GM19099 (cell line): ENCODE measurements around the gene CRACR2A.

Source experiments
- POLR2A ChIP-seq: IDR thresholded peaks from 3 replicates; pipeline ENCODE4 v1.6.1; 2011; ENCODE audit warnings: low read depth; ENCODE audit not compliant: insufficient read length; ENCODE audit errors: extremely low read depth

The CRACR2A gene

GRCh38 chr12:3631759-3632158 lies 121.2 kb downstream of the CRACR2A start:
- TF ChIP-seq POLR2A = no peak

- TF ChIP-seq POLR2A = no peak
These were observed 121.7 kb downstream of the CRACR2A start for GRCh38 chr12:3631272-3631637.

GRCh38 chr12:3630621-3631271 lies 122.2 kb downstream of the CRACR2A start:
- no peak for TF ChIP-seq POLR2A

DNA sequence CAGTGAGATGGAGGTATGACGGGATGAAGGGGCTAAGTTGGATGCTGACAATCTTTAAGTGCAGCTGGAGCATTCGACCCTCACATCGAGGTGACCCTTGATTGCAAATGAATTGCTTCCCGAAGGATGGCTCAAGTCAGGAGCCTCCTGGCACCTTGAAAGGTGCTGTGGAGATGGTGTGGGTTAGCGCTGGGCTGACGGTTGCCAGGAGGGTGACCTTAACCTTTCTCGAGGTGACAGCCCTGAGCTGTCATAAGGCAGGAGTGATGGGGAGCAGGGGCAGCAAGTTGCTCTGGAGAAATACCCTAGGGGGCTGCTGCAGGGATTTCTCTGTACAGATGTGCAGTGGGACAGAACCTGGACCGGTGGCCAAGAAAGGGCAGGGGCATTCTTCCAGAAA lies 122.8 kb downstream of the CRACR2A start:
- no peak for TF ChIP-seq POLR2A

- TF ChIP-seq POLR2A = no peak
These were observed 123.7 kb downstream of the CRACR2A start for GRCh38 chr12:3629057-3629830.

DNA sequence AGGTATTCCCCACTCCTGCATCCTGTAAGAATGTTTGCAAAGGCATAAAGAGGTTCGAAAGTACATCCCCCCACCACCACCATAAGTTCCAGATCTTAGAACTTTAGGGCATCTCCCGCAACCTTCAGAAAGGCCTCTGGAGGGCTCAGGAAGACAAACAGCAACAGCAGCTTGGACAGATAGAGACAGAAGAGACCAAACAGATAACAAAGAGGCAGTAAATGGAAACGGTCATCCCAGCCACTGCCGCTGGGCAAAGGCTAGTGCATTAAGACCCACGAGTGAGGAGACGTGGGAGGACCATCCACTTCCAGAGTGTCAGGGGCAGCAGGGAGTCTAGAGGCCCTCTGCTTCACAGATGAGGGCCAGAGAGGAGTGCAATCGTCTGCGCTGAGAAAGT lies 124.3 kb downstream of the CRACR2A start:
- TF ChIP-seq POLR2A = no peak

DNA sequence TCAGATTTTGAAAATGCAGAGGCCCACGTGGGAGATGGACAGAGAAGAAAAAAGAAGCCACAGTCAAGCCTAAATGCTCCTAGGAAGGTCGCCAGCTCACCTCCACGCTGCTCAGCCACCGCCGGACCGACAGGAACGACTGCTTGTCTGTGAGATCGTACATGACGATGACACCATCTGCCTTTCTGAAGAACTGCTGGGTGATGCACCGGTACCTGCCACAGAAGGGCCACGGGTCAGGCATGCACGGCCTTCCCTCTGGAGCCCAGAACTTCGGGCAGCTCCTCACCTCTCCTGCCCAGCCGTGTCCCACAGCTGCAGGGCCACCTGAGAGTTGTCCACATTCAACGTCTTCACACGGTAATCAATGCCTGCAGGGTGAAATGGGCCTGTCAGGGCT lies 125.6 kb downstream of the CRACR2A start:
- no peak for TF ChIP-seq POLR2A

- no peak for TF ChIP-seq POLR2A
These were observed 128.6 kb downstream of the CRACR2A start for GRCh38 chr12:3624273-3624672.

DNA sequence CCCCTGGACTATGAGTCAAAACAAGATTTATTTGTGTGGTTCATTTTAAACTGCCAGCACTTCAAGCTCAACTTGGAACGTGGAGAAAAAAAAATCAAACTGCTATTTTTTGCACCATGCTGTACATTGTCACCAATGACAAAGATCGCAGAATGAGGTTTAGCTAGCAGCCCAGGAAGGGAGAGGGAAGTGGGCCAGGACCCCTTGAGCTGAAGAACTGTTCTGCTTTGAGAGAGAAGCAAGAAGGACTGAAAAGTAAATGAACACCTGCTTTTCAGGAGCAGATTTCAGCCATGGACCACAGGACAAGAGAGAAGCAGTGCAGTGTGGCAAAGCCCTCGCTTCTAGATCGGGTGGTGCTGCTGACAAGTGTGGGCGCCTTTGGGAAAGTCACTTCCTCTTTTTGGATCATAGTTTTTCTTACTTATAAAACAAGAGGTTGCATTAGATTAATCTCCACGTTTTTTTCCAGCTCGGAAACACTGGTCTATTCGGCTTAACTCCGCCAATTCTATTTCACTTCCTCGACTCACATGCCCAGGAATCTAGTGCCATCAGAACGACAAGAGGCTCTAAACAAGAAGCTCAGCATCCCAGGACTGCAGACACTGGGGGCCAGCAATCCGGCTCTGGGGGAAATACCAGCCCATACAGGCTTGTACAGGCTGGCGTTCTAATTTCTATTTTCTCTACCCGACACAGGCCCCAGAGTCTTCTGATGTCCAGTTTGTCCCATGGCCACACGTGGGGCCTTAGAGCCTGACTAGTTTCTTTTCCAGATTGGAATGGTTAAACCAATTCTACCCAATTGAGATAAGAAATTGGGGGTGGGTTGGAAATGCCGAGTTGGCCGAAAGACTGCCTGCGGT lies 129.9 kb downstream of the CRACR2A start:
- no peak for TF ChIP-seq POLR2A

GRCh38 chr12:3622021-3622821 lies 130.7 kb downstream of the CRACR2A start:
- no peak for TF ChIP-seq POLR2A

DNA sequence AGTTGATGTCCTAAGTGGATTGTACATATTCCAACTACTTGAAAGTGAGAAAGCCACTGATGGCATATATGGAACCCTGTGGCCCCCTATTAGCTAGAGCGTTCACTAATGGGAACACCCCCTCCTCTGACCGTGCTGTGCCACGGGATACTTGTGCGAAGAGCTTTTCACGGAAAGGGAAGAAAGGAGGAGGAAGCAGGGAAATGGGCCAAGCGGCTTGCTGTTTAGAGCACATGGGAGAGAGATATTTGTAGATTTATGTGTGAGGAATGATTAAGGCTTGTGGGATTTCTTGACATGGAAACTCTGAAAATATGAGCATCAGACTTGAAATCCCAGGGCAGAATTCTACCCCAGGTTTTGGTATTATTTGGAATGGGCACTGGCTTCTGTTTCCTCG lies 132.1 kb downstream of the CRACR2A start:
- TF ChIP-seq POLR2A = no peak

- TF ChIP-seq POLR2A = no peak
These were observed 135.3 kb downstream of the CRACR2A start for GRCh38 chr12:3617565-3617964.

DNA sequence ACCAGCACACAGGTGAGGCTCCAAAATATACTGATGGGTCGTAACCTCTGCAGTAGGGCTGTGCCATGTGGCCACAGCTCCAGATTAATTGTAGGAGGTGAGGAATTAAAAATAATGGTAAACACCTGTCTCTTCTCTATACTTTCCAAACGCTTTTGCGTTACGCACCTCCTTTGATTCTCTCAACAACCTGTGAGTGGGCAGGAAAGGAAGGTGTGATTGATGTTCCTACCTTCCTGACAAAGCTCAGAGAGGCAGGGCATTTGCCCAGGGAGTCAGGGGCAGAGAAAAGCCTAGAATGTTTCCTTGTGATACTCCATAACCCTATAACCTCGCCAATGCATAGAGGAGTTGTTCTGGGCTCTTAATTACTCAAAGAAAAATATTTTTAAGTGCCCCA lies 137.0 kb downstream of the CRACR2A start:
- no peak for TF ChIP-seq POLR2A

DNA sequence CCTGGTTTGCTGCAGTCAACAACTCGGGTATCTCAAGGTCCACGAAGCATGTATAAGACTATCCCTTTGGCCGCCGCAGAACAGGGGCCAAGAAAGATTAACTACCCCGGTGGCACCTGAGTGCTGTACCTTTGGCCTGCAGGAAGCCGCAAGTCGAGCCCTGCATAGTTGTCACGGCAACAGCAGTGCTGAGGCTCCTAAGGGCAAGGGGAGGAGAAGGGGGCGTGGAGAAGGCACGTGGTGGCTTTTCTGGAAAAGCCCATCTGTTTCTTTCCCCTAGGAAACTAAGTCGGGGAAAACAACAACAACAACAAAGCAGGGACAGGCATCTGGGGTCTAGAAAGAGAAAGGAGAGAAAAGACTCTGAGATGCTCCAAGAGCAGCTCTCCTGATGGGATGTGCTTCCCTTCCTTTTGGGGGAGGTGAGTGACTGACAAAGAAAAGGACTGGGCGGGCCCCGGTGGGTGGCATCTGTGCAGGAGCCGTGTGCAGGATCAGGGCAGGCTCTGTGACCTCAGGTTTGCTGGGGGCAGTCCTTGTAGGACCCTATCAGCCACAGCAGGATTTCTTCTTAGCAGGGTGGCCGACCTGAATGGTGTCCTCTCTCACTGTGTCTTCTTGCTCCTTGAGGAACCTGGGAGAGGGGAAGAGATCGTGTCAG lies 138.0 kb downstream of the CRACR2A start:
- TF ChIP-seq POLR2A = no peak
